Caco-2 (cell line): ENCODE data around the gene ABCC10. TPM values are rescaled to one million over a fixed set of nuclear protein-coding genes. Genes with fewer than 3 reads are reported as not detected.
"Not testable (repeated sequence)": the region's sequence is repeated elsewhere in the genome, so short reads cannot be mapped to it uniquely, and the experiment has no call there.

Source experiments
- BruUV-seq: library from RNA; stranded (reverse); fragments of 400-500 nt; replicated peaks from 2 replicates; lab custom pipeline; 2021; lab: Mats Ljungman, UMichigan
- CTCF ChIA-PET: fragments of 300-600 bp; sonication (Branson Sonifier 250); formaldehyde crosslinking; loops from one replicate; lab custom pipeline; 2022; ENCODE audit warnings: antibody characterized with exemption; lab: Charles Lee
- POLR2A ChIA-PET: fragments of 300-600 bp; sonication (Branson Sonifier 250); formaldehyde crosslinking; loops from one replicate; lab custom pipeline; 2022; ENCODE audit warnings: antibody characterized with exemption; lab: Charles Lee
- DNase-seq, 2 experiments: peaks; one replicate each; pipeline versions ENCODE4 v3.0.0 to v3.0.0-alpha.2; 2020 to 2022
- H3K27me3 ChIP-seq: replicated peaks from 2 replicates; pipeline ENCODE4 v1.6.0; 2011; ENCODE audit warnings: low read length; ENCODE audit not compliant: control insufficient read depth, insufficient read depth
- H3K36me3 ChIP-seq: 2 replicates; pipeline ENCODE4 v1.5.1; 2011; ENCODE audit warnings: low read length; ENCODE audit not compliant: control insufficient read depth, insufficient read depth
- H3K4me1 ChIP-seq: fragments of 250-450 bp; sonication (Bioruptor Pico); 2 replicates; pipeline ENCODE4 v1.5.1; 2020; ENCODE audit warnings: mild to moderate bottlenecking
- H3K4me3 ChIP-seq: 2 replicates; pipeline ENCODE4 v1.5.1; 2011; ENCODE audit warnings: low read depth, mild to moderate bottlenecking, control low read depth, low read length
- H3K9me3 ChIP-seq: fragments of 250-450 bp; sonication (Bioruptor Pico); 2 replicates; pipeline ENCODE4 v1.5.1; 2020; ENCODE audit warnings: mild to moderate bottlenecking, moderate library complexity
- H3K27ac Mint-ChIP-seq: one replicate; pipeline ENCODE4 v1.8.0; 2022; ENCODE audit warnings: mixed read lengths; ENCODE audit not compliant: unreplicated experiment
- H3K27me3 Mint-ChIP-seq: one replicate; pipeline ENCODE4 v1.8.0; 2022; ENCODE audit warnings: mixed read lengths; ENCODE audit not compliant: insufficient read depth, unreplicated experiment
- H3K36me3 Mint-ChIP-seq: one replicate; pipeline ENCODE4 v1.8.0; 2022; ENCODE audit warnings: mild to moderate bottlenecking, mixed read lengths; ENCODE audit not compliant: insufficient read depth, unreplicated experiment
- H3K4me1 Mint-ChIP-seq: one replicate; pipeline ENCODE4 v1.8.0; 2022; ENCODE audit warnings: low read depth, mixed read lengths; ENCODE audit not compliant: unreplicated experiment
- H3K4me3 Mint-ChIP-seq: one replicate; pipeline ENCODE4 v1.8.0; 2022; ENCODE audit warnings: mild to moderate bottlenecking, moderate library complexity, mixed read lengths; ENCODE audit not compliant: unreplicated experiment
- H3K9me3 Mint-ChIP-seq: one replicate; pipeline ENCODE4 v1.8.0; 2022; ENCODE audit warnings: mixed read lengths; ENCODE audit not compliant: unreplicated experiment
- intact Hi-C: fragments of 100-400 bp; cut with micrococcal nuclease; formaldehyde crosslinking; loops from one replicate; pipeline ENCODE4 v1.10.0; 2022; ENCODE audit not compliant: unreplicated experiment
- microRNA-seq: library from miRNA; unstranded; fragments of <30 nt; microRNA quantifications from one replicate; pipeline ENCODE4 v1.2.0, GENCODE V29; 2022
- total RNA-seq: library from RNA; stranded (reverse); gene quantifications from 2 replicates; pipeline ENCODE4 v1.2.3, GENCODE V29; 2022
- TF ChIP-seq, protein P1 (sequence below), 2 experiments: fragments of 200-600 bp in 1 of 2; IDR thresholded peaks; 1 replicate in 1 of 2; 2 replicates in 1 of 2; pipeline versions ENCODE4 v1.5.1 to v1.8.0; 2011 to 2022; ENCODE audit warnings: antibody characterized with exemption in 1 of 2, control low read depth in 1 of 2, inconsistent platforms in 1 of 2, low read depth in 1 of 2, low read length in 1 of 2, mild to moderate bottlenecking in 1 of 2, moderate library complexity in 1 of 2; ENCODE audit not compliant: insufficient read depth in 1 of 2, severe bottlenecking in 1 of 2, unreplicated experiment in 1 of 2

The ABCC10 gene
- total RNA-seq, 1 experiment from 2014 or later, result 40.1 TPM

DNA sequence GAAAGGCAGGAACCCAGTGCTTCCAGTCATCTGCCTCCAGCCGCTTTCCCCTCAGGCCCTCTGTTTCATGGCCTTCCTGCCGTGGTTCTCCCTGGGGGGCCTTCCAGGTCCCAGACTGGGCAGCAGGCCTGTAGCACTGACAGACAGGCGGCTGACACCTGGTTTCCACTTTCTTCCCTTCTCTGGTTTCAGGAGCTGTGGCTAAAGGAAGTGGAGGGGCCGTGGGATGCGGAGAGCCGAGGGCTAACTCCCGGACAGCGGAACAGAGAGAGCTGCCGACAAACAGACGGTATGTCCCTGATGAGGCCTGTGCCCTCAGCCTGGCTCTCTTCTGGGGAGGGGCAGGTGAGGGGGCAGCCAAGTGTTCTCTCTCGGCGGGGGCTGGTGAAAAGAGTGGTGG lies 70.3 kb downstream of the ABCC10 start:
- POLR2A ChIA-PET, result no interaction called here
- Mint-ChIP-seq H3K27me3 (no peaks in the 10 kb centered on the region), H3K4me3 (no peak overlapping the region), H3K27ac (no peak overlapping the region), H3K9me3 (no peaks in the 10 kb centered on the region), H3K36me3 (peaks cover 21% of the 10 kb centered on the region), H3K4me1 (peaks cover 20% of the 10 kb centered on the region)
- H3K4me3 ChIP-seq, result no peak overlapping the region
- CTCF ChIA-PET, result interaction anchor here (1.5 to 2.4 kb wide), 4 partner anchors 20 to 111 kb away, joined by 3 to 19 read pairs (median 8); partner anchors contain the start of genes DLK2 and TJAP1
- intact Hi-C loops, result no loop called here
- H3K27me3 ChIP-seq, result no peaks in the 10 kb centered on the region
- DNase-seq, result no peak
- TF ChIP-seq, protein P1, sequence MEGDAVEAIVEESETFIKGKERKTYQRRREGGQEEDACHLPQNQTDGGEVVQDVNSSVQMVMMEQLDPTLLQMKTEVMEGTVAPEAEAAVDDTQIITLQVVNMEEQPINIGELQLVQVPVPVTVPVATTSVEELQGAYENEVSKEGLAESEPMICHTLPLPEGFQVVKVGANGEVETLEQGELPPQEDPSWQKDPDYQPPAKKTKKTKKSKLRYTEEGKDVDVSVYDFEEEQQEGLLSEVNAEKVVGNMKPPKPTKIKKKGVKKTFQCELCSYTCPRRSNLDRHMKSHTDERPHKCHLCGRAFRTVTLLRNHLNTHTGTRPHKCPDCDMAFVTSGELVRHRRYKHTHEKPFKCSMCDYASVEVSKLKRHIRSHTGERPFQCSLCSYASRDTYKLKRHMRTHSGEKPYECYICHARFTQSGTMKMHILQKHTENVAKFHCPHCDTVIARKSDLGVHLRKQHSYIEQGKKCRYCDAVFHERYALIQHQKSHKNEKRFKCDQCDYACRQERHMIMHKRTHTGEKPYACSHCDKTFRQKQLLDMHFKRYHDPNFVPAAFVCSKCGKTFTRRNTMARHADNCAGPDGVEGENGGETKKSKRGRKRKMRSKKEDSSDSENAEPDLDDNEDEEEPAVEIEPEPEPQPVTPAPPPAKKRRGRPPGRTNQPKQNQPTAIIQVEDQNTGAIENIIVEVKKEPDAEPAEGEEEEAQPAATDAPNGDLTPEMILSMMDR (IDR thresholded peaks at IDR 0.05; ENCODE audit: insufficient read depth in 1 of 2, low read depth in 1 of 2, low read length in 1 of 2, severe bottlenecking in 1 of 2, unreplicated experiment in 1 of 2), result no peak
- no TSS peak for BruUV-seq
- no peaks in the 10 kb centered on the region for H3K9me3 ChIP-seq
- H3K4me1 ChIP-seq, result peaks cover 37% of the 10 kb centered on the region
- H3K36me3 ChIP-seq, result peaks cover 3% of the 10 kb centered on the region; the same call in 1 of the 2 replicates

DNA sequence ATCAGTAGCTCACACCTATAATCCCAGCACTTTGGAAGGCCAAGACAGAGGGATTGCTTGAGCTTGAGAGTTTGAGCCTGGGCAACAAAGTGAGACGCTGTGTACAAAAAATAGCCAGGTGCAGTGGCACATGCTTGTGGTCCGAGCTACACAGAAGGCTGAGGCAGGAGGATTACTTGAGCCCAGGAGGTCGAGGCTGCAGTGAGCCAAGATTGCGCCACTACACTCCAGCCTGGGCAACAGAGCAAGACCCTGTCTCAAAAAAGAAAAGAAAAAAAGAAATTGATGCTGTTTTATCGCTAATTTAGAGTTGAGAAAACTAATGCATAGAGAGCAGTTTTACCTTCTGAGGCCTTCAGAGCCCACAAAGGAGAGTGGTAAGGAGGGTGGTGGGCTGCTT lies 71.0 kb downstream of the ABCC10 start:
- intact Hi-C loops, H3K27ac Mint-ChIP-seq, BruUV-seq, DNase-seq, H3K4me3 Mint-ChIP-seq, H3K4me3 ChIP-seq, H3K27me3 Mint-ChIP-seq, POLR2A ChIA-PET, H3K27me3 ChIP-seq, H3K9me3 ChIP-seq, H3K36me3 ChIP-seq, CTCF ChIA-PET, H3K9me3 Mint-ChIP-seq: not testable (repeated sequence)
- peaks cover 21% of the 10 kb centered on the region for H3K36me3 Mint-ChIP-seq
- peaks cover 15% of the 10 kb centered on the region for H3K4me1 Mint-ChIP-seq
- peaks cover 34% of the 10 kb centered on the region for H3K4me1 ChIP-seq

DNA sequence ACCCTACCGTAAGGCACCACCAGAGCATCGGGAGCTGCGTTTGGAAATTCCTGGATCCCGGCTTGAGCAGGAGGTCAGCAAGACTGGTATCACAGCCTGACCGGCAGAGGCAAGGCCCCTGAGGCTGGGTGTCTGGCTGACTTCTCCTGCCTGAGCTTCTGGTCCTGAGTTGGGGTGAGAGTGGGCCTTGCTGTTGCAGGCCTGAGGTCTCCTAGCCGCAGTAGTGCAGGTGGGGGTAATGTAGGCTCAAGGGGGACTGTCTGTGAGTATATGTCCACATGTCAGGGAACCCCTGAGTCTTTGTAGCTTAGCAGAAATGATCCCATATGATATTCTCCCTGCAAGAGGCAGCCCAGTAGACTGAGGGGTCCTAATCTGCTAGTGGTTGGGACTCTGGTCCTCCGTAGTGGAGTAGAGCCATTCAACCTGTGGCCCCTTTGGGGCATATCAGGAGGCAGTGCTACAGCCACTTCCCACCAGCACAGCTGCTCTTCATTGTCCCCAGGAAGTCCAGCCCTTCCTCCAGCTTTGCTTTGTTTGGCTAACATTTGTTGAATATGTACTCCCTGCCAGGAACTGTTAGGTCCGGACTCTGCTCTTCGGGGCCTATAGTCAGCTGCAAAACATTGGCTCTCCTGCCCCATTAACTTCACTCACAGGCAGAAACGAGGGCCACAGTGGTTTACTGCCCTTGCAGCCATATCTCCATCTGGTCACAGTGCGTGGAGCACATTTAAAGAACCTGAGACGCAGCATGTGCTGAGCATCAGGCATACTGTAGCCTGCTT lies 71.9 kb downstream of the ABCC10 start:
- ChIA-PET POLR2A (no interaction called here), CTCF (no interaction called here)
- no peaks in the 10 kb centered on the region for H3K9me3 Mint-ChIP-seq
- peaks cover 3% of the 10 kb centered on the region; the same call in 1 of the 2 replicates for H3K36me3 ChIP-seq
- intact Hi-C loops, result no loop called here
- peaks cover 25% of the 10 kb centered on the region for H3K4me1 ChIP-seq
- no peak overlapping the region for H3K4me3 Mint-ChIP-seq
- no peak overlapping the region for H3K27ac Mint-ChIP-seq
- H3K36me3 Mint-ChIP-seq, result peaks cover 21% of the 10 kb centered on the region
- no peaks in the 10 kb centered on the region for H3K27me3 Mint-ChIP-seq
- DNase-seq, result no peak
- TF ChIP-seq, protein P1 (IDR thresholded peaks at IDR 0.05; ENCODE audit: insufficient read depth in 1 of 2, low read depth in 1 of 2, low read length in 1 of 2, severe bottlenecking in 1 of 2, unreplicated experiment in 1 of 2), result no peak
- H3K4me3 ChIP-seq, result no peak overlapping the region
- no peaks in the 10 kb centered on the region for H3K9me3 ChIP-seq
- BruUV-seq, result no TSS peak
- peaks cover 14% of the 10 kb centered on the region for H3K4me1 Mint-ChIP-seq
- H3K27me3 ChIP-seq, result no peaks in the 10 kb centered on the region

Small RNAs within 50 kb of the gene (microRNA-seq; reads per million reads assigned to microRNA genes)
- gene MIR6780B, result 2.0 reads per million, percentile 8 among the genes with 10 or more reads in this experiment

Other genes starting within 250 kb of the ABCC10 start
- 16.7 and 16.8 TPM in 2 replicates for gene CUL9, start 245.3 kb upstream of the ABCC10 start, total RNA-seq
- 56.1 and 62.6 TPM in 2 replicates for gene DNPH1, start 198.1 kb upstream of the ABCC10 start, total RNA-seq
- gene TTBK1, start 184.1 kb upstream of the ABCC10 start, total RNA-seq, result 0.51 and 0.61 TPM in 2 replicates
- gene SLC22A7, start 129.3 kb upstream of the ABCC10 start, total RNA-seq, result not detected in 2 replicates
- gene CRIP3, start 118.7 kb upstream of the ABCC10 start, total RNA-seq, result not detected in 2 replicates
- gene ZNF318, start 57.9 kb upstream of the ABCC10 start, total RNA-seq, result 11.2 and 11.7 TPM in 2 replicates
- gene DLK2, start 28.0 kb downstream of the ABCC10 start, total RNA-seq, result 0.75 and 1.2 TPM in 2 replicates
- gene TJAP1, start 50.0 kb downstream of the ABCC10 start, total RNA-seq, result 34.0 and 39.4 TPM in 2 replicates
- 0.14 and 0.19 TPM in 2 replicates for gene LRRC73, start 82.8 kb downstream of the ABCC10 start, total RNA-seq
- 83.3 and 99.8 TPM in 2 replicates for gene YIPF3, start 89.4 kb downstream of the ABCC10 start, total RNA-seq
- 43.7 and 45.1 TPM in 2 replicates for gene POLR1C, start 89.5 kb downstream of the ABCC10 start, total RNA-seq
- gene XPO5, start 148.5 kb downstream of the ABCC10 start, total RNA-seq, result 79.3 and 93.4 TPM in 2 replicates
- 12.3 and 14.2 TPM in 2 replicates for gene POLH, start 148.6 kb downstream of the ABCC10 start, total RNA-seq
- gene GTPBP2, start 201.7 kb downstream of the ABCC10 start, total RNA-seq, result 44.2 and 47.2 TPM in 2 replicates
- 33.1 and 33.5 TPM in 2 replicates for gene MAD2L1BP, start 208.3 kb downstream of the ABCC10 start, total RNA-seq
- not detected in 2 replicates for gene RSPH9, start 217.5 kb downstream of the ABCC10 start, total RNA-seq